HTR-8/SVneo (cell line): ENCODE results near the gene FXYD4.
A peak's percentile ranks its signal among the peaks of the same experiment; 100 is the strongest.

Source experiments
- DNase-seq: peaks from one replicate; pipeline ENCODE4 v3.0.0; 2011; ENCODE audit warnings: low spot score, mixed read lengths; ENCODE audit not compliant: insufficient read length
- FAIRE-seq: peaks from 2 replicates; lab custom pipeline; 2011; peaks lifted over from hg19 to GRCh38; lab: Jason Lieb, UNC

FXYD4 gene

DNA sequence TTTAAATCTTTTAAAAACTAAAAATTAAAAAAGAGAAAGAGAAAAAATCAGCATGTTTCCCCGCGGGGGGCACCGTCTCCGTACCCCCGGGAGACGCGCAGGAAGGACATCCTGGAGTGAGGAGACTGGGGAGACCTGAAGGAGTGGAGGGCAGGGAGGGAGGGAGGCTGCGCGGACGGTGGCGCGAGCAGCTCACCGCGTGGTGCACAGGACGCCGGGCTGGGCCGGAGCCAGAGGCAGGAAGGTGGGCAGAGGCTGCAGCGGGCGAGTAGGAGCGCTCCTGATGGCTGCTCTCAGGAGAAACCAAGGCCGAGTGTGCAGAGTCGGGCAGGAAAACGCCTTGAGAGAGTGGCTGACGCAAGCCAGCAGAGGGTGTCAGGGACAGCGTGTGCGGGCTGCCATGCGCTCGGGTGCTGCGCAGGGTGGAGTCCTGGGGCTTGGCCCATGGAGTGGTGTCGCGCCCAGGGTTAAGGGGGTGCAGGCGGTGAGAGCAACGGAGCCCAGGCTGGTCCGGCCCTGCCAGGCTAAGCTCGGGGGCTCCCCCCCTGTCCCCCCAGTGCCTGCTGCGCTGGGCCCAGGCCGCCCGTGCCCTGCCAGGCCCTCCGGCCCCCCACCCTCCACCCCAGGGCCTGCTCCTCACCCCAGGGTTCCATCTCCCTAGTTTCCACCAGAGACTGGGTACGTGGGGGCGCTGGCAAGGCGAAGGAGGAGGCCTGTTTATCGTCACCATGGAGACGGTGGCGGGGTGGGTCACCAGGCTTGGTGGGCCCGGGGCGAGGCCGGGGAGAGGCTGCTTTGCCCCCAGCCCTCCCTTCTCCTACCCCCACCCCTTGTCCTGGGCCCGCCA, 28.9 kb upstream of the FXYD4 start:
- DNase-seq (no peak), FAIRE-seq (no peak)

DNA sequence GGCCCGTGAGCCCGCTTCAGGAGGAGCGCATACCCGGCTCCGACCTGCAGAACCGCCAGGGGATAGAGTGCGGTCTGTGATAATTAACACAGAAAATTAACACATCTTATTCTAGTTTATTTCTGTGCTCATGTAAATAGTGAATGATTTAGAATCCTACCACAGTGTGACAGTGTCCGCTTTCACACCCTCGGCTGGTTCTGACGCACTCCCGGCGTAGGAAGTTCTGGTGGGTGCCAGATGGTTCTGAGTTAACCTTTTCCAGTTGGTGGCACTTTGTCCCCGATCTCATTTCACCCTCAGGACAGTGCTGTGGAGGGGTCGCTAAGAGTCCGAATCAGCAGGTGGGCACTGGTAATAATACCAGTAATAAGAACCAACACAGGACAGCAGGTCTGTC, 28.3 kb upstream of the FXYD4 start:
- DNase-seq (no peak), FAIRE-seq (no peak)

DNA sequence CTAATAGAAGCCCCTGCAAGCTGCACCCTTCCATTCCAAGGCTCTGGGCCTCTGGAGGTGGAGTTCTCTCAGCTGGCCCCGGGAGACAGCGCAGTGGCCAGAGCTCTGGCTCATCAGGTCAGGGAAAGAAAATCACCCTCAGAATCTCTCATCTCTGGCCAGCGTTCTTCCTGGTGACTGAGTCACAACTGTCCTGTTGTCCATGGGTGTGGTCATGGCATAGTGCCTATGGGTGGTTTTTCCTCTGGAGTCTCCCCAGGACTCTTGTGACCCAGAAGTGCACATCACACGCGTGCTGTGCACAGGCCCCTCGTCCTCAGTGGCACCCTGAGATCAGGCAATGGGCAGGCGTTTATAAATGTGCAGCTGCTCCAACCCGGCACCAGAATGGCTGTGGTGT, 27.4 kb upstream of the FXYD4 start:
- no peak for DNase-seq
- no peak for FAIRE-seq

DNA sequence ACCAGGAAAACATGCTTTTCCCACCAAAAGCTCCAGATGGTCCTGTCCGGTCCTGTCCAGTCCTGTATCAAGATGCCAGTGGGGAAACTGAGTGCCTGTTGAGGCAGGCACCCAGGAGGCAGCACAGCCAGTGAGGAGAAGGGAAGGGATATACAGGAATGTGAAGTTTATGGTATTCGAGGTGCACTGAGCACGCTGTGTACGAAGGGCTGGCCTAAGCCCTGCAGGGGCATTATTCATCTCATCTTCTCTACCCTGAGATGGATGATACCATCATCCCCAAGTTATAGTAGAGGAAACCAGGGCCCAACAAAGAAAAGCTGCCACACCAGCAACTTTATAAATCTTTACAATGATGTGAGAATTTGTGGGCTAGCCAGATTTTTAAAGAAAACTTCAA, 23.4 kb upstream of the FXYD4 start:
- no peak for DNase-seq
- FAIRE-seq = no peak

DNA sequence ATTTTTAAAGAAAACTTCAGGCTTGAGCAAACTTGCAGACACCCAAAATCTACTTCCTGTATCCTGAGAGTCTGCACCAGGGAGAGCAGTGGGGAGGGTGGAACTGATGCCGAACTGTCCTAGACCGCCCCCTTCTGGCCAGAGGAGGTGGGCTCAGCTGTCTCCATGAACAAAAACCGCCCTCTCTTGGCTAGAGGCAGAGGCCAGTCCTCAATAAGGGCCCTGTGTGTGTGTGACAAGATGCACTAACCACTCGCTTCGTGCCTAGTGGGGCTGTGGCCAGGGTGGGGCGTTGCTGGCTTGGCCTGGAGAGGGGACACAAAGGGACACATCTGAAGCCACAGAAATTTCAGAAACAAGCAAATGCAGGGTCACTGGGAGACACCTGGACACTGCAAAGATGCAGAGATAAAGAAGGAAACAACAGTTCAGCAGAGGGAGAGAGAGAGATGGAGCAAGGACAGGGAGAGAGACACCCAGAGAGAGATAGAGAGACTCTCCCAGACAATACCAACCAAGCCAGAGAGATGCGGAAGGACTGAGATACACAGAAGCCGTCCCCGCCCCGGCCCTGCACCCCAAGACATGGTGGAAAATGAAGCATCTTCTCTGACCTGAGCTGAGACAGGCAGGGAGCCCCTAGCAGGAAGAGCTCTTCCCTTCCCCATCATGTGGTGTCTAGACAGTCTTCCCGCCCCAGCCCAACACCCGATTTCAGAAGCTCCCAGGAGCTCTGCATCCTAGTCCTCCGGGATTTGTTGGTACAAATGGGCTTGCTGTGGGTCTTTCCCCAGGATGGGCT, 22.7 kb upstream of the FXYD4 start:
- peak; percentile 96 for DNase-seq
- FAIRE-seq = peak; percentile 89

DNA sequence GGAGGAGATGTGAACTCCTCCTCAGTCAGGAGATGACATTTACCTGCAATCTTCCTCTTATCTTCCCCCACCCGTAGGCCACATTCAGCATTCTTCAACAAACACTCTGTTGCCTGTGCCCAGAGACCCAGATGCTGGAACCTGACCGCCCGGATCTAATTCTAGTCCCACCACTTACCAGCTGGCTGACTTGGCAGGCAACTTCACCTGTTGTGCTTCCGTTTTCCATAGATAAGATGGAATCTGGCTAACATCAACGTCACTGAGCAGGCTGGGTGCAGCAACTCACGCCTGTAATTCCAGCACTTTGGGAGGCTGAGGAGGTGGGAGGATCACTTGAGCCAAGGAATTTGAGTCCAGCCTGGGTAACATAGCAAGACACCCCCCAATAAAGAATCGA, 21.3 kb upstream of the FXYD4 start:
- DNase-seq = no peak
- FAIRE-seq = no peak

DNA sequence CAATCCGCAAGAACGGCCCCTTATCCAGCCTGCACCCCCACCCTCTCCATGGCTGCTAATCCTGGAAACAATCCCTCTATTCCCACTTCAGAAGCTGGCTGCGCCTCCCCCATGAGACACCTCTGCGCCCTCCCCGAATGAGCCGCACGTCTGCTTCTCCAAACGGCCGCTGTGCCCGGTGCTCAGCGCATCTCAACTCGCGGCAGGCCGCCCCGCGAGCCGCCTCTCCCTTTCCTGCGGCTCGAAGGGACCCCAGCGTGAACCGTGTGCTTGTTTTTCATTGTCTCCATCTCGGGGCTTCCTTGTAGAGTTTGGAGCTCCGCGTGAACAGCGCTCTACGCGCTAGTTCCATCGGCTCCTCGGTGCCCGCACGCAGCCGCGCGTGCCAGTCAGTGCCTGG, 20.8 kb upstream of the FXYD4 start:
- no peak for FAIRE-seq
- no peak for DNase-seq

DNA sequence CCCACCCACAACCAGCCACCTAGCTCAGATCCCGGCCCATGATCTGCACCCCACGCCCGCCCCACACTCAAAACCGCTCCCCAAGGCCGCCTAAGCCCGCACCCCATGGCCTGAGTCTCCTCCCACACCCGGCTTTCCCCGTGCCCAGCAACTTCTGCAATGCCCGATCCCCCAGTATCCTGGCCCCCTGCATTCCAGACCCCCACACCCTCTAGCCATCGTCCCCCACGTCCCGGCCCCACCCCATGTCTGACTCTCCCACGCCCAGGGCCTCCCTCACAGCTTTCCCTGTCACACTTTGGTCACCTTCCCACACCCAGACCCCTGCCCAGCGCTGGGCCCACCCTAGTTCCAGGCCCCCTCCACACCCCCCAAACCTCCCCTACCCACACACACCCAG, 20.1 kb upstream of the FXYD4 start:
- DNase-seq (no peak), FAIRE-seq (no peak)

DNA sequence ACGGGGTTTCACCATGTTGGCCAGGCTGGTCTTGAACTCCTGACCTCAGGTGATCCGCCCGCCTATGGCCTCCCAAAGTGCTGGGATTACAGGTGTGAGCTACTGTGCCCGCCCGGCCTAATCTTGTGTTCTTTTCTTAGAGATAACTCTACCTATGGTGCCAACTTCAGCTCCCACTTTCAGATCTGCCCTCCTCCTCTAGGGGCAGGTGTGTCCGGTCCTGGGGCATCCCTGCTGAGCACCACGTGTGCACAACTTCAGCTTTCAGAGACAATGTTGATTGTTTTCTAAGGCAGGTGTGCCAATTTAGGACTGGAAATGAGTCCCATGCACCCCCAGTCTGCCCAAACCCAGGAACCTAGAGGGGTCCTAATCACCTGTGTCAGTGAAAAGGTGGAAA, 18.5 kb upstream of the FXYD4 start:
- no peak for DNase-seq
- no peak for FAIRE-seq

DNA sequence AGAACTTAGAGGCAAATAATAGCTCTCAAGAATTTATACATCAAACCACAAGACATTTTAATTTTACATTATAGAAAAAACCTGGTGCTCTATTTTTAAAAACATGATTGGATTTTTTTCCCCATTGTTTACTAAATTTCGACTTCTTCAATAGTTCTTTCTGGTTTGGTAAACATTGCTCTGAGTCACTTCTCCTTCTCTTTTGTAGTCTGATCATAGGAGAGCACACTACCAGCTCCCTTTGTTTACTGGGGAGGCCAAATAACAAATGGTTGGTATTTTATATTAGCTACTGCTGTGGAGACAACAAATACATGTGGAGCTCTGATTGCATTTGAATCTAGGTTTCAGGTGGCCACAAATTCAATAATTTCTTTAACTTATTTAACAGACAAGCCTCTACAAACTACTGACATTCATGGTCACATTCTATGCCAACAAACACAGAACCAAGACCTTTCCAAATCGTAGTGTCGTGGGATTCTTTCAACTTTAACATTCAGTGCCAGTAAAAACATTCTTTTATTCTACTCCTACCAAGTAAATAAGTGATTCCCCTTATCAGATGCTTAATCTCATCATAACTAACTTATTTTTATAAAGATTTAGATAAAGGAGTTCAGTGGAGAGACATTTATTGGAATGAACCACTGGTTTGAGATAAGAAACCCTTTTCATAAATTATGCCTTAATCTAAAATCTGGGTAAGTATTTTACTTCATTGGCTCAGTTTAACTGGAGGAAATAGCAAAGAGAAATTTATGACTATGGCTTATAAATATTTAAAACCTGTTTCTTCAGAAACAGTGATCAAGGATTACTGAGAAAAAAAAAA, 17.7 kb upstream of the FXYD4 start:
- no peak for FAIRE-seq
- no peak for DNase-seq

DNA sequence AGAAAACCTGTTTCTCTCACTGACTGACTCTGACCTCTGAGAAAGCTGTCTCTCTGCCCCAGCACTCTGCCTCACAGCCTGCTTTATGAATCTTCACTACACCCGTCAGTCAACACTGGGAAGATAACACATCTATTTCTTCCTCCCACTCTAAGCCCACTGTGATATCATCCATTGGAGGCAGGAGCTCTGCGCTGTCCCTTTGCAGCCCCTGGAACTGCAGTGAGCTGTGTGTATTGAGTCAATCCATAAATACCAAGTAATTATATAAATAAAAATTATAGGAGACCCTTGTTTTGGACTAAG, 17.2 kb upstream of the FXYD4 start:
- no peak for DNase-seq
- FAIRE-seq = no peak

DNA sequence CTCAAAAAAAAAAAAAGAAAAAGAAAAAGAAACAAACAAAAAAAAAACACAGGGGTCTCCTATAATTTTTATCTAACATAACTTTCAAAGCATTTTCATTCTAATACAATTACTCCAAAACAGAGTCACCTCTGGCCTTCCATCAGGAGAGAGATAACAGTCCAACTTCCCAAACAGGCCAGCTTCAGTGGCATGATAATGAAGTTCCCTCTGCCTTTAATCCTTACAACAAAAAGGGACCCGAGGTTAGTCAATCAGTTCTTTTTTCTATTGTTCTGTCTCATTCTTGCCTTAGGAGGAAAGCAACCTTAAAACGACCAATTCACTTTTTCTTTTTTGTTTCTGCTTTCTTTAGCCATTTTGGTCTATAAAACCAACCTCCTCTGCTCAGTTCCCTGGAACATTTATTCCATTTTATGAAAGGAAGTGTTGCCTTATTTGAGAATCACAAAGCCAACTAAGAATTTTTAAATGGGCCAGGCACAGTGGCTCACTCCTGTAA, 16.5 kb upstream of the FXYD4 start:
- FAIRE-seq = no peak
- no peak for DNase-seq

DNA sequence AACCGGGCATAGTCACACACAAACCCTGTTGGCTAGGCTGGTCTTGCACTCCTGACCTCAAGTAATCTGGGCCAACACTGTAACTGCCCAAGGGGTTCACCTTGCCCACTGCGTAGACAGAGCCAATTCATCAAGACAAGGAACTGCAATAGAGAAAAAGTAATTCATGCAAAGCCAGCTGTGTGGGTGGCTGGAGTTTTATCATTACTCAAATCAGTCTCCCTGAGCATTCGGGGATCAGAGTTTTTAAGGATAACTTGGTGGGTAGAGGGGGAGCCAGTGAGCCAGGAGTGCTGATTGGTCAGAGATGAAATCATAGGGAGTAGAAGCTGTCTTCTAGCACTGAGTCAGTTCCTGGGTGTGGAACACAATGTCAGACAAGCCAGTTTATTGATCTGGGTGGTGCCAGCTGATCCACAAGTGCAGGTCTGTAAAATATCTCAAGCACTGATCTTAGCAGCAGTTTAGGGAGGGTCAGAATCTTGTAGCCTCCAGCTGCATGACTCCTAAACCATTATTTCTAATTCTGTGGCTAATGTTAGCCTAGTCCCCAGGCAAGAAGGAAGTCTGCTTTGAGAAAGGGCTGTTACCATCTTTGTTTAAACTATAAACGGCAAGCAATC, 15.6 kb upstream of the FXYD4 start:
- FAIRE-seq (peak; percentile 97), DNase-seq (no peak)

DNA sequence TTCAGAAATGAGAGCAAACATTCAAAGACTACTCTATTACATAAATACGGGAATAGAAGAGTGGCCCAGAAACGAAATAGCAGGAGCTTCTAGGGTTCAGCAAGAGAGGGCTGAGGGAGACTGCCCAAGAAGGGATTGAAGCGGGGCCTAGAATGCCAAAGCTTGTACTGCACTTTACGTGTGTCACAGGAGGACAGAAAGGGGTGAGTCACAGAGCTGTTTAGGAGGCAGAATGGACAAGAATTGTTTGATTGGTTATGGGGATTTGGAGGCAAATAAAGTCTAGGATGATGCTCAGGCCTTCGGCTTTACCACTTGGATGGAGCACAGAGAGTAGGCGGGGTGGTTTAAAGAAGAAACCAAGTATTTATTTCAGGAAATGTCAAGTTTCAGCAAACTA, 11.3 kb upstream of the FXYD4 start:
- DNase-seq = no peak
- FAIRE-seq = no peak

DNA sequence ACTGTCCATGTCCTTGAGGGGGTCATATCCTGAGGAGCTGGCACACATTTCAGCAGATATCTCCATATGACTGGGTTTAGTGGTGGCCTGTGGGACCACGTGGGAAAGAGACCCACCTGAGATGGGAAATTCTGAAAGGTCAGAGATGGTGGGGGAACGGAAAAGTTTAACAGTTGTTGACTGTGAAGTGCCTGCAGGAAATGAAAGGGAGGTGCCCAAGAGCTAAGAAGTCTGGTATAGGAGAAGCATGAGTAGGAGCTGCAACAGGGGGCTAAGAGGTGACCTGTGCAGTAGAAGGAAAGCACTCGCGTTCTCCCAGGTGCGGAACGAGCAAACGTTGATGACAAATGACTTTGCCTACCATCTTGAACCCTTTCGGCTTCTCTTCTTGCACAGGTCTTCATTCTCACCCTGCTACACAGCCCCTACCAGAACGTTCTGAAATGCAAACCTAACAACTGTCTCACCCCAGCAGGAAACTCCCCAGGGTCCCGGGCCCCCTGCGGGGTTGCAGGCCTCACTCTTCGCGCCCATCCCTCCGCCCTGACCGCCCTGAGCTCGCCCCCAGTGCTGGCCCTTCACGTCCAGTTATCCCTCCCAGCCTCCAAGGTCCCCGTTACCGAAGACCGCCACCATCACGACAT, 9.8 kb upstream of the FXYD4 start:
- FAIRE-seq (no peak), DNase-seq (no peak)

DNA sequence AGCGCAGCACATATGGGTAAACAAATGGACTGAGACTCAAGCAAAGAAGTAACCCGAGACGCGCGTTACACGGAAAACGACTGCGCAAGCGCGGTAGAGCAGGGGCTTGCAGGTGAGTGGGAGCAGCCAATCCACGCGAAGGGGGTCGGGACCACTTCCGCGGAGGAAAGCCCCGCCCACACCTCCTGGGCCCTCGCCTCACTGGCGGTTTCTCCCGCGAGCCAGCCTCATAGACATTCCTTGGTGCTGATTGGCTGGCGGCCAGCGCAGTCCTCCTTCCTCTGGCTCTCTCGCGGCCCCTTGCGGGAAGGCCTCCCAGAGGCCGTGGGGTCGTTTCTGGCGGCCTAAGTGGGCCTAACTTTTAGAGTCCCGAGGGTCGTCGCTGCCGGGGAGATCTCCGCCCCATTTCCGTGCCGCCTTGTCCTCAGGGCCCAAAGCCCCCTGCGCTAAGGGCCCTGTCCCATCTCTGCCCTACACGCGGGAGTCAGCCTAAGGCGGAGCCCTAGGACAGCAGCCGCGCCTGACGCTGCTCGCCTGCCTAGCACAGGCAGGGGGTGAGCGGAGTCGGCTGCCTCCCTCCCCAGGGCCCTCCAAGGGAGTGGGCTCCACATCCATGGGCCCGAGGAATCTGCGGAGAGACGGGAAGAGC, 9.1 kb upstream of the FXYD4 start:
- DNase-seq (peak; percentile 60), FAIRE-seq (no peak)

DNA sequence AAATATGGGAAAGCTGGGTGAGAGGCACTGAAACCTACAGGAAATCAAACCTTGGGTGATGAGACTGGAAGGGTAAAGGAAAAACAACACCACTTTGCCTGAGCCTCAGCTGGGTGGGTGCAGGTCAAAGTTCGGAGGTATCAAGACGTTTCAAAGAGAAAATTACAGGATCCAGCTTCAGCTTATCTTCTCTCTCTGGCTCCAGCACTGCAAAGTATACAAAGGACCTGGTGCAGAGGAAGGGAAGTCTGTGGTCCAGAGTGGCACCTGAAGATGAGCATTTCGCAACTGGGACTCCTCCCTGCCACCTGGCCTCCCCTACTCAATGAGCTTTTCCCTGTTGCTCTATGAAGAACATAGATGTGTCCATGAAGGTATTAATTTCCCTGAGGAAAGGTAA, 6.4 kb upstream of the FXYD4 start:
- FAIRE-seq = no peak

DNA sequence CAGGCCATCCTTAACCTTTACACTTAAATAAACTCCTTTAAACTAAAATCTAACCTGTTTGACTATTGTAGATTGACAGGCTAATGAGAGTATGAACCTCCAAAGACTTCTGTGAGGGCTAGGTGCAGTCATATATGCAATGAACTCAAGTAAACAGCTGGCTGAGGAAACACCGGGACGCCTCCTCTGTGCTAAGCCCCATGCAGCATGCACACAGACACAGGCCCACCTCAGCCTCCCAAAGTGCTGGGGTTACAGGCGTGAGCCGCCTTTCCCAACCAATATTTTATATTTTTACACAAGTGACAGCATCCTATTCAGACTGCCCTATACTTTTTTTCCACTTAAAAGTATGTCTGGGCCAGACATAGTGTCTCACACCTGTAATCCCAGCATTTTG, 1.5 kb upstream of the FXYD4 start:
- DNase-seq (no peak), FAIRE-seq (no peak)

More for the DNA sequence above, 6.4 kb upstream of the FXYD4 start:
- no peak for DNase-seq

DNA sequence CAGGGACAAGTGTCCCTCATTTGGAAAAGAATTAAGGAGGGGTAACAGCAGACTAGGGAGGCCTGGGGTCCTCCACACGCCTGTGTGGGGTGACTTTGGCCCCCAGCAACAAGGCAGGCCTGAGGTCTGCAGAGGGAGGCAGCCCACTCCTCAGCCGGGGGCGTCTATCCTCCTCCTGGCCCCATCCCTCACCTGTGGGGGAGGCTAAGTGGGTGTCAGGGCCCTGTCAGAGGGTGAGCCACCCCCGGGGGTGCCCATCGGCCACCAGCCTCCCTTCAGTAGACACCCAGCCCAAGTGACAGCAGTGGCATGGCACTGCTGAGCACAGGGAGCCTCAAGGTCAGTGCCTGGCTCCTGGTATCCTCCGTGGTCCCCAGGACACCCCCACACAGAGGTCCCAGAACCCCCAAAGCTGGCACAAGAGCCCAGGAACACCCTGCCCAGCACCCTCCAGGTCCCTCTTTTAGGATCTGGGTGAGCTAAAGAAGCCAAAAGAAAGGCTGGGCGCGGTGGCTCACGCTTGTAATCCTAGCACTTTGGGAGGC, 693 bp upstream of the FXYD4 start:
- DNase-seq (no peak), FAIRE-seq (no peak)
